ENCODE measurements around the gene VASH1. TPM values are rescaled to one million over a fixed set of nuclear protein-coding genes. Genes with fewer than 3 reads are reported as not detected.
"Not testable (repeated sequence)": the region's sequence is repeated elsewhere in the genome, so short reads cannot be mapped to it uniquely, and the experiment has no call there.

Gene VASH1
- total RNA-seq, 4 donors from 2014 or later: 1.9 to 7.5 (median 3.6) TPM

- peak overlapping the region in 2 of 4 donors; percentile 3 to 53 for H3K27ac ChIP-seq
- in situ Hi-C loops (cut with MboI; ENCODE audit: low pct_ligation_motif_present in 1 of 4, low pct_unique_long_range_greater_than_20kb in 1 of 4, low sequenced_read_pairs in 3 of 4): loop anchor here in 2 of 4 donors (10.0 kb wide), 1 partner anchor 65 kb away; no protein-coding TSS in a partner anchor
These were observed 41.6 kb upstream of the VASH1 start for GRCh38 chr14:76719666-76720065.

GRCh38 chr14:76720382-76720813 is 40.9 kb upstream of the VASH1 start:
- peak; percentile 36 for DNase-seq
- peak overlapping the region in 3 of 4 donors; percentile 3 to 53 (median 41) for H3K27ac ChIP-seq
- no peak overlapping the region for H3K4me3 ChIP-seq
- H3K4me1 ChIP-seq: peaks cover 0 to 11% (median 0%) of the 10 kb centered on the region in 4 donors
- no peaks in the 10 kb centered on the region for H3K36me3 ChIP-seq
- in situ Hi-C loops (cut with MboI; ENCODE audit: low pct_ligation_motif_present in 1 of 4, low pct_unique_long_range_greater_than_20kb in 1 of 4, low sequenced_read_pairs in 3 of 4): no loop called here
- H3K27me3 ChIP-seq: no peaks in the 10 kb centered on the region
- intact Hi-C loops (cut with DNase I; ENCODE audit: low total_unique reads): no loop called here
- no peak for TF ChIP-seq EP300 (IDR thresholded peaks at IDR 0.05; ENCODE audit: low read depth)
- no peak for TF ChIP-seq POLR2A (IDR thresholded peaks at IDR 0.05)
- no peak for TF ChIP-seq POLR2AphosphoS5 (IDR thresholded peaks at IDR 0.05)
- TF ChIP-seq CTCF (IDR thresholded peaks at IDR 0.05): no peak
- WGBS, 2 donors (ENCODE audit: low coverage in 1 of 2): 56 to 81% methylated on average over 3 of the region's 3 CpGs
- no peaks in the 10 kb centered on the region for H3K9me3 ChIP-seq

More at GRCh38 chr14:76719666-76720065, 41.6 kb upstream of the VASH1 start:
- WGBS, 2 donors (ENCODE audit: low coverage in 1 of 2): 83% methylated on average over 9 of the region's 9 CpGs; no CpG with 5 or more reads in 1 of the 2 donors
- intact Hi-C loops (cut with DNase I; ENCODE audit: low total_unique reads): loop anchor here (10.0 kb wide), 1 partner anchor 65 kb away; no protein-coding TSS in a partner anchor
- no peaks in the 10 kb centered on the region for H3K9me3 ChIP-seq
- H3K36me3 ChIP-seq: no peaks in the 10 kb centered on the region
- no peak overlapping the region for H3K4me3 ChIP-seq
- no peak for DNase-seq
- TF ChIP-seq EP300 (IDR thresholded peaks at IDR 0.05; ENCODE audit: low read depth): no peak
- no peak for TF ChIP-seq POLR2AphosphoS5 (IDR thresholded peaks at IDR 0.05)
- no peak for TF ChIP-seq CTCF (IDR thresholded peaks at IDR 0.05)
- TF ChIP-seq POLR2A (IDR thresholded peaks at IDR 0.05): no peak
- H3K4me1 ChIP-seq: peaks cover 0 to 11% (median 0%) of the 10 kb centered on the region in 4 donors
- H3K27me3 ChIP-seq: no peaks in the 10 kb centered on the region

GRCh38 chr14:76721506-76721905 is 39.8 kb upstream of the VASH1 start:
- H3K27ac ChIP-seq; H3K27me3 ChIP-seq; DNase-seq; in situ Hi-C loops (cut with MboI; ENCODE audit: low pct_ligation_motif_present in 1 of 4, low pct_unique_long_range_greater_than_20kb in 1 of 4, low sequenced_read_pairs in 3 of 4); H3K36me3 ChIP-seq; intact Hi-C loops (cut with DNase I; ENCODE audit: low total_unique reads); H3K4me3 ChIP-seq; H3K9me3 ChIP-seq: not testable (repeated sequence)
- peaks cover 0 to 11% (median 0%) of the 10 kb centered on the region in 4 donors for H3K4me1 ChIP-seq
- WGBS, 2 donors (ENCODE audit: low coverage in 1 of 2): 93 to 95% methylated on average over 6 to 11 of the region's 11 CpGs

- DNase-seq: no peak
- H3K4me1 ChIP-seq: peaks cover 0 to 8% (median 0%) of the 10 kb centered on the region in 4 donors
- 59% methylated on average over 8 of the region's 8 CpGs; no CpG with 5 or more reads in 1 of the 2 donors for WGBS, 2 donors (ENCODE audit: low coverage in 1 of 2)
- no peak for TF ChIP-seq POLR2AphosphoS5 (IDR thresholded peaks at IDR 0.05)
- TF ChIP-seq CTCF (IDR thresholded peaks at IDR 0.05): no peak
- TF ChIP-seq EP300 (IDR thresholded peaks at IDR 0.05; ENCODE audit: low read depth): no peak
- no peak for TF ChIP-seq POLR2A (IDR thresholded peaks at IDR 0.05)
- intact Hi-C loops (cut with DNase I; ENCODE audit: low total_unique reads): no loop called here
- in situ Hi-C loops (cut with MboI; ENCODE audit: low pct_ligation_motif_present in 1 of 4, low pct_unique_long_range_greater_than_20kb in 1 of 4, low sequenced_read_pairs in 3 of 4): no loop called here
- H3K4me3 ChIP-seq: no peak overlapping the region
- no peaks in the 10 kb centered on the region for H3K27me3 ChIP-seq
- H3K36me3 ChIP-seq: no peaks in the 10 kb centered on the region
- H3K27ac ChIP-seq: no peak overlapping the region
- H3K9me3 ChIP-seq: no peaks in the 10 kb centered on the region
These were observed 36.4 kb upstream of the VASH1 start for GRCh38 chr14:76724651-76725550.
